GM10266 (cell line): ENCODE results near the gene C4orf50.

Experiments used
- DNase-seq: peaks from one replicate; pipeline ENCODE4 v3.0.0; 2012; ENCODE audit errors: extremely low spot score
- CTCF ChIP-seq: IDR thresholded peaks from 2 replicates; pipeline ENCODE4 v1.5.1; 2012; ENCODE audit warnings: mild to moderate bottlenecking, low read depth; ENCODE audit not compliant: control insufficient read depth, insufficient read depth; ENCODE audit errors: missing control alignments

Gene C4orf50

DNA sequence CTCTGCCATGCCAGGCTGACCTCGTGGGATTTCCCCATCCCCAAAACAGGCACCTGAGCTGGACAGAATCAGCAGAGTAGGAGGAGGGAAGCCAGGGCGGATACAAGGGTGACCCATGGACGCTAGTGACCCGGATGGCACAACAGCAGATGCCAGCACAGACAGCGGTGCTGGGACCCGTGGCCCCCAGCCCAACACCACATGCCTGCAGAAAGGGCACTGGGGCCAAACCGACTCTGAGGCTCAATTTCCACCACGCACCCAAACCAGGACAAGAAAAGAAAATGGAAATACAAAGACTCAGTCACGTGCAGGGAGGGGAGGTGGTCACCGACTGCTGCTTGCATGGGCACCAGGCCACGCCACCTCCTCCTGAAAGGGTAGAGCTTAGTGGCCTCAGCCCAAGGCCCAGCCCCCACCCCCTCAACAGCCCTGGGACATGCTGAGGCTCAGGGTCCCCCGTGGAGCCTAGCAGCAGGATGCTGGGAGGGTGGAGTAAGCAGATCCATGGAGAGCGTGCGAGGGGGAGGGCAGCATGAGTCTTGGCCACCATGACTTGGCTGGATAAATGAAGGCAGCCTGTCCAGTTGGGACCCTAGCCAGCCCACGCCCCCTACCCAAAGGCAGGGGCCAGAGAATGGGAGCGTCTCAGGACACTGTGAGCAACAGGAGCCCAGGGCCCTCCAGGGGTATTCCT lies 47.7 kb downstream of the C4orf50 start:
- DNase-seq: no peak
- no peak for TF ChIP-seq CTCF

DNA sequence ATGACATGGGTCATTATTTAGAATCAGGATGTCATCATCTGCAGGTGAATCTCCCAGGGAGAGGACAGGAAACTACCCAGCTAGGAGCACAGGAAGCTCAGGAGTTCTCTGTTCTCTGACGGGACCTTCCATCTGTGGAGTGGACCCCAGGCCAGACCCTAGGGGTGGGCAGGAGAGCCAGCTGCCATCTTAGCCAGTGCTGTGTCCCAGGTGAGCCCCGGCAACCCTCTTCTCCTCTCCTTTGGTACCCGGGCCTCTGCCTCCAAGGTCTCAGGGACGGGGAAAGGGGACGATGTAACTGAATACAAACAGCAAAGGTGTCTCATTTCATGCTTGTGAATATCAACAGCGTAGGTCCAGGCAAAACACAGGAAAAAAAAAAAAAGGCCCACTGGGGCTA lies 48.5 kb downstream of the C4orf50 start:
- no peak for DNase-seq
- no peak for TF ChIP-seq CTCF

- no peak for TF ChIP-seq CTCF
- DNase-seq: no peak
These were observed 48.9 kb downstream of the C4orf50 start for GRCh38 chr4:5969336-5969735.

DNA sequence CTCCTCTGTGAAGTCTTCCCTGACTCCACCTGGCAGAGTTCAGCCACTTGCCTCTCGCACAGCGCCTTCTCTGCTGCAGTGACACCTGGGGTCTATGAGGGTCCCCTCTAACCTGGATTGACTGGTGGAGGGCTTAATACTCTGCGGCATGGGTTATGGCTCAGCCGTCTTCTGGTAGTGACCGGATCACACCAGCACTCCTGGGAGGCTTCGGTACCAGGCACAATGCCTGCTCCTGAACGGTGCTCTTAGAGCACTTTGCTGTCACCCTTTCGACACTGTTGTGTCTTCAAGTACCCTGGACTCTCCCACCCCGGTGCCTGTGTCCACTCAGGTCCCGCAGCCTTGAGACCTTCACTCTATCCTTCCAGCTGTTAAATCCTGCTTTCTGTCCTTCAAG lies 50.0 kb downstream of the C4orf50 start:
- no peak for DNase-seq
- no peak for TF ChIP-seq CTCF

GRCh38 chr4:5967783-5968182 lies 50.4 kb downstream of the C4orf50 start:
- TF ChIP-seq CTCF: no peak
- DNase-seq: no peak

DNA sequence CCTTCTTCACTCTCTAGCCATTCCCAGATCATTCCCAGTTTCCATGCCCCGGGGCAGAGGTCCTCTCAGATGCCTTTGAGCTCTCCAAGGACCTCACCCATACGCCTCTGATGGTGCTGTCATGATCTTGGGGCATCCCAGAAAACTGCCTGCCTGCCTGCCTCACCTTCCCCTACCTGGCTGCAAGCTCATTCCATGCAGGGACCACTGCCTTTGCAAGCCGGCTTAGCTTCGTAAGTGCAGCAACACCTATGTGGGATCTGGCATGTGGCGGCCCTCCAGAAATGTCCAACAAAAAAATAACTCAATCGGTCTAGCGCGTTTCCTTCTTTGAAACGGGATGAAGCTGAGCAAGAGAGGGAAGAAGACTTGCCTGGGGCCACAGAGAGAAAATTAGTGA lies 53.0 kb downstream of the C4orf50 start:
- no peak for DNase-seq
- TF ChIP-seq CTCF: no peak

- no peak for TF ChIP-seq CTCF
- no peak for DNase-seq
These were observed 54.2 kb downstream of the C4orf50 start for GRCh38 chr4:5964030-5964429.
